Thyroid gland (tissue), 4 donors: ENCODE results near the gene MRGPRF. TPM values are rescaled to one million over a fixed set of nuclear protein-coding genes. Genes with fewer than 3 reads are reported as not detected.

Source experiments
- DNase-seq, 2 donors: peaks; one replicate each; pipeline ENCODE4 v3.0.0-alpha.2; 2019
- H3K27ac ChIP-seq, 3 donors: fragments of 200-600 bp; sonication (generic); 1 replicate in 2 of 3; 2 replicates in 1 of 3; pipeline ENCODE4 v1.5.1; 2016 to 2019; ENCODE audit warnings: mild to moderate bottlenecking in 1 of 3, moderate library complexity in 1 of 3
- H3K27me3 ChIP-seq: fragments of 200-600 bp; sonication (generic); one replicate; pipeline ENCODE4 v1.5.1; 2019
- H3K36me3 ChIP-seq, 2 donors: fragments of 200-600 bp; sonication (generic); one replicate each; pipeline ENCODE4 v1.5.1; 2016 to 2019
- H3K4me1 ChIP-seq, 2 donors: fragments of 200-600 bp; sonication (generic); one replicate each; pipeline ENCODE4 v1.5.1; 2017 to 2019
- H3K4me3 ChIP-seq, 3 donors: fragments of 200-600 bp; sonication (generic); replicated peaks in 1 of 3; 1 replicate in 2 of 3; 2 replicates in 1 of 3; pipeline ENCODE4 v1.5.1; 2016; ENCODE audit warnings: mild to moderate bottlenecking in 1 of 3
- H3K9me3 ChIP-seq: fragments of 200-600 bp; sonication (generic); one replicate; pipeline ENCODE4 v1.5.1; 2017
- CTCF ChIP-seq, 6 experiments: fragments of 200-600 bp in 3 of 6; fragments of 450-650 bp in 3 of 6; sonication (generic) in 3 of 6; IDR thresholded peaks; one replicate each; pipeline ENCODE4 v1.5.1; 2016 to 2019; ENCODE audit warnings: antibody characterized with exemption in 6 of 6, mild to moderate bottlenecking in 2 of 6, inconsistent platforms in 1 of 6, moderate library complexity in 1 of 6
- POLR2A ChIP-seq, 2 donors: fragments of 450-650 bp; IDR thresholded peaks; one replicate each; pipeline ENCODE4 v1.6.1; 2017; ENCODE audit warnings: antibody characterized with exemption in 2 of 2, mild to moderate bottlenecking in 2 of 2, moderate library complexity in 1 of 2
- WGBS, 2 donors: methylation state at CpG; one replicate each; pipeline ENCODE4 v1.1.5; 2017; 5-methylcytosine and 5-hydroxymethylcytosine counted together
- intact Hi-C: fragments of 100-400 bp; cut with DNase I; formaldehyde crosslinking; loops from one replicate; pipeline ENCODE4 v1.15.1; 2023
- total RNA-seq, 4 donors: library from RNA; depleted of rRNA; stranded (reverse); fragments of >200 nt; gene quantifications; one replicate each; pipeline ENCODE4 v1.2.3, GENCODE V29; 2016

The MRGPRF gene
- total RNA-seq, 4 donors from 2014 or later = 5.0 to 7.6 (median 6.6) TPM

GRCh38 chr11:69053546-69054396 lies 40.7 kb upstream of the MRGPRF start:
- Histone ChIP-seq H3K36me3 (no peaks in the 10 kb centered on the region), H3K9me3 (no peaks in the 10 kb centered on the region), H3K27me3 (no peaks in the 10 kb centered on the region), H3K4me3 (no peak overlapping the region), H3K27ac (no peak overlapping the region), H3K4me1 (peaks cover 7 to 21% of the 10 kb centered on the region in 2 donors)
- intact Hi-C loops = no loop called here
- WGBS, 2 donors = 70 to 83% methylated on average over 2 to 14 of the region's 35 CpGs
- TF ChIP-seq CTCF (IDR thresholded peaks at IDR 0.05) (no peak), POLR2A (IDR thresholded peaks at IDR 0.05) (no peak)
- no peak for DNase-seq

DNA sequence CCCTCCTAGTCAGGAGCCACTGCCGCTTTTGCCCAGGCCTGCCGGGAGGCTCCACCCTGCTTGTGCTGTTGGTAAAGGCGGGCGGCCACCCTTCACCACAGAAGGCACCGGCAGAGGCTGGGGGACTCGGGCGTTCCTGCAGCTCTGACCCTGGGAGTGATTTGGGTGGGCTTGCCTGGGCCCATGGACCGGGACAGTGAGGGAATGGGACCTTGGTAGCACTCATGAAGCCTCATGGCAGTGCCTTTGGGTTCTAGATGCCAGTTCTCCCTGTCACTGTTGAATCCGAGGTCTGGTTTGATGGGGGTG lies 40.1 kb upstream of the MRGPRF start:
- no peaks in the 10 kb centered on the region for H3K9me3 ChIP-seq
- TF ChIP-seq POLR2A (IDR thresholded peaks at IDR 0.05) (no peak), CTCF (IDR thresholded peaks at IDR 0.05) (no peak)
- H3K4me3 ChIP-seq = no peak overlapping the region
- intact Hi-C loops = no loop called here
- no peaks in the 10 kb centered on the region for H3K27me3 ChIP-seq
- H3K36me3 ChIP-seq = no peaks in the 10 kb centered on the region
- WGBS, 2 donors = 90% methylated on average over 4 of the region's 9 CpGs; no CpG with 5 or more reads in 1 of the 2 donors
- H3K4me1 ChIP-seq = peaks cover 7 to 21% of the 10 kb centered on the region in 2 donors
- DNase-seq = no peak
- H3K27ac ChIP-seq = no peak overlapping the region

- Histone ChIP-seq H3K4me3 (no peak overlapping the region), H3K9me3 (no peaks in the 10 kb centered on the region), H3K27me3 (no peaks in the 10 kb centered on the region), H3K27ac (no peak overlapping the region), H3K36me3 (no peaks in the 10 kb centered on the region), H3K4me1 (peaks cover 7 to 21% of the 10 kb centered on the region in 2 donors)
- no peak for TF ChIP-seq CTCF (IDR thresholded peaks at IDR 0.05)
- TF ChIP-seq POLR2A (IDR thresholded peaks at IDR 0.05) = no peak
- DNase-seq = no peak
- 80 to 85% methylated on average over 7 to 11 of the region's 21 CpGs for WGBS, 2 donors
- intact Hi-C loops = no loop called here
These were observed 39.5 kb upstream of the MRGPRF start for GRCh38 chr11:69052343-69053168.

DNA sequence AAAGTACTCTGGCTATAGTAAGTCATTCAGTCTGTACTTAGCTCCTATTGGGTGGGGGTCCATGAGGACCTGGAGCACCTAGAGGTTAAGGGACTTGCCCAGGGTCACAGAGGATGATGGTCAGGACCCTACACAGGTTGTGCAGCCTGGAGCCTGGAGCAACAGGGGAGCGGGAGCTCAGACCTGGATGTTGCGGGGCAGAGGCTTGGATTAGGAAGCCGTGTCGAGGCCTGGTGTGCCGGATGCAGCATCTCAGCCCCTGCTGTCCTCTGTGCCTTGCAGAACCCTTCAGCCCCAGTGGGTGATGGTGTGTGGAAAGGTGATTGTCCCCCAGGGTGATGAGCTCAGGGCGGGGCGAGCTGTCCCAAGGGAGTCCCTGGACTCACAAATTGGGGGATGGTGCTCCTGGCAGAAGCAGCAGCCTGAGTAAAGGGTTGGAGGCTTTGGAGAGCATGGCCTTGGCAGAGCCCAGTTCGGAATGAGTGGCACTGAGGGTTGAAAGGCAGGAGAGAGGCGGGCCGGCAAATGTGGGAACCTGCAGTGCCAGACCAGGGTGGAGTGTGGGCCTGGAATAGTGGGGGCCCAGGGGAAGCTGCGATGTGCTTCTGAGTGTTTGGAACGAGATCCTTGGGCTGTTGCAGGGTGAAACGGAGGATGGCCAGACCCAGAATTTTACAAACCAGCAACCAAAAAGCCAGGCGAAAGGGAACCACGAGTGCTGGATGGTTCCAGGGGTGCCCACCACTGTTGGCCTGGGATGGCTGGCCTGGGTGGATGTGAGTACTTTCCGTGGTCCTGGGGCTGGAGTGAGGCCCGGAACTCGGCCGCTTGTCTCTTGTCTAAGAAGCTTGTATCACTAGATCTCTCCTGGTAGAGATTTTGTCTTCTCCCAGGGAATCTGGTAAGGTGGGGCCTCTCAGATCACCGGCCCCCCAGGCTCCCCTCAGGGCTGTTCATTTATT lies 38.6 kb upstream of the MRGPRF start:
- Histone ChIP-seq H3K9me3 (no peaks in the 10 kb centered on the region), H3K36me3 (no peaks in the 10 kb centered on the region), H3K27ac (no peak overlapping the region), H3K4me1 (peaks cover 7 to 21% of the 10 kb centered on the region in 2 donors), H3K27me3 (no peaks in the 10 kb centered on the region), H3K4me3 (no peak overlapping the region)
- DNase-seq = no peak
- 86% methylated on average over 14 to 20 of the region's 20 CpGs for WGBS, 2 donors
- TF ChIP-seq POLR2A (IDR thresholded peaks at IDR 0.05) (no peak), CTCF (IDR thresholded peaks at IDR 0.05) (no peak)
- intact Hi-C loops = no loop called here
